GM18951 (cell line): ENCODE data around the gene PTPRM.

ENCODE experiments used
- POLR2A ChIP-seq: IDR thresholded peaks from 4 replicates; pipeline ENCODE4 v1.6.1; 2011; ENCODE audit warnings: mild to moderate bottlenecking; ENCODE audit not compliant: insufficient read length, insufficient read depth; ENCODE audit errors: extremely low read depth
- in situ Hi-C: fragments of 300-500 bp; cut with MboI; formaldehyde crosslinking; loops from one replicate; pipeline ENCODE4 v1.12.0; 2022; ENCODE audit warnings: low sequenced_read_pairs, mixed read lengths, inconsistent platforms; ENCODE audit not compliant: unreplicated experiment

Gene PTPRM

DNA sequence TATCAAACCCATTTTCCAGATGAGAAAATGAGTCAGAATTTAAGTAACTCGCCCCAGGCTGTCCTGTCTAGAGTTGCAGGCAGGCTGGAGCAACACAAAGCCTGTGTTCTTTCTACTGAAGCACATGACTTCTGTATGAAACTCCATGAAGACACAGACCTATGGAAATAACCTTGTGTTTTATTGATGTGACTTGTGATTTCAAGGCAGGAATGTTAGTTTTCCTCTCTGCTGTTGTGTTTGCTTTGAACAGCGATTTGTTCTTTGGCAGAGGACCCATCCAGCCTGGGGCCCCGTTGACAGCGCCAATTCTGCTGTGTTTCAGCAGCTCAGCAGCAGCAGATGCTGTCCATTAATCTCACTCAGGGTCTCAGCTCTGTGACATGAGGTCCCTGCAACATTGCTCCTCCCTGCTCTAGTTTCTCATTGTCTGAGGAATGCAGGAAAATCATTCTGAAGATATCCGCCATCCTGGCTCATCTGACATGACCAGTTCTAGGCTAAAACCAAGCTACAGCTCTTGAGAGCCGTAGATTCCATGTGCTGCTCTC lies 697.8 kb downstream of the PTPRM start:
- in situ Hi-C loops, result no loop called here
- TF ChIP-seq POLR2A, result no peak

GRCh38 chr18:8272254-8272653 lies 705.1 kb downstream of the PTPRM start:
- TF ChIP-seq POLR2A, result no peak

DNA sequence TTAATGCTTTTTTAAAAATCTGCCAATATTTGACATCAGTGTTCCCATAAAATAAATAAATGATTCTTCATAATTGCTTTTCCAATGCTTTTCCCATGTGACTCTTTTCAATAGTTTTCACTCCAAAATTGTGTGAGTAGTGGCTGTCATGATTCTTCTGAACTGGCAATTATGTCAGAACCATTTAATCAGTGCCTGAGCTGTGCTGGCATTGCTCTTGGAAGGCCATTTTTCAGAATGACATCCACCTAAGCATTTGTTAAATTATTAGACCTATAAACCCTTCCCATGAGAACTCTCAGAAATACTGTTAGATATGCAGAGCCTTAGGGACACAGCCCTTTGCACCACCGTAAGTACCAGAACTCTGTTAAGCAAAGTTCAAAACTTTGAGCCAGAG lies 707.3 kb downstream of the PTPRM start:
- in situ Hi-C loops, result no loop called here
- TF ChIP-seq POLR2A, result no peak

More at GRCh38 chr18:8272254-8272653, 705.1 kb downstream of the PTPRM start:
- in situ Hi-C loops, result no loop called here

DNA sequence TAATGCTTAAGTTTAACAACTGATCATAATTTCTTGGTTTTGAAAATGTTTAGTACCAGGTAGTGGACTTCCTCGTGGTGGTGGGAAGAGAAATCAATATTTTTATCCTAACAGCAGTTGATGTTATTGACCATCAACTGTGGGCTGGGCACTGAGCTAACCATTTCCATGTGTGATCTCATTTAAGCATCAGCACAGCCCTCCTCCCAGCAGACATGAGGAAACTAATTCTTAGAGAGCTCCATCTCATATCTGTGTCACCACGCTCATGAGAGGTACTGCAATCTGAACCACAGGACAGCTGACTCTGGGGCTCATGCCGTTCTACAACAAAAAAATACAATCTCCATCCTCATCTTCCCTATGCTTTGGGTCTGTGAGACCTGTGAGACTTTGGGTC lies 709.3 kb downstream of the PTPRM start:
- TF ChIP-seq POLR2A, result no peak
- in situ Hi-C loops, result no loop called here

DNA sequence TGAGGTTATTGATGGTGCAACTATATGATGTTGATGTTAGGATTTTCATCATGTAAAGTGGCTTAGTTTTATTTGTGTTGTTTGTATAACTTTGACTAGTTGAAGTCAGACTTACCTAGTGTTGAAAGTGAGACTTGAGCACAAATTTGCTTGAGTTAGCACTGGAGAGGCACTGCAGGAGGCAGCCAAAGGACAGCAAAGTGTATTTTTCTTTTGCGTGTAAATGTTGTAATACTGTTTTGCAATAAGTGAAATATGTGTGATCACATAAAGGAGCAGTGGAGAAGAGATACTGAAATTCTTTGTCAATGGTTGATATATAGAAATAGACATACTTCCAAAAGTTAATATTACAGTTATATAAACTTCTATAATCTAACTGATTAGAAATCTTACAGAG lies 710.2 kb downstream of the PTPRM start:
- no peak for TF ChIP-seq POLR2A
- in situ Hi-C loops, result no loop called here

- no peak for TF ChIP-seq POLR2A
- in situ Hi-C loops, result no loop called here
Measured at GRCh38 chr18:8279346-8279745, 712.2 kb downstream of the PTPRM start.

GRCh38 chr18:8279781-8280330 lies 712.7 kb downstream of the PTPRM start:
- in situ Hi-C loops, result no loop called here
- TF ChIP-seq POLR2A, result no peak

GRCh38 chr18:8283891-8284585 lies 716.9 kb downstream of the PTPRM start:
- in situ Hi-C loops, result no loop called here
- TF ChIP-seq POLR2A, result no peak

DNA sequence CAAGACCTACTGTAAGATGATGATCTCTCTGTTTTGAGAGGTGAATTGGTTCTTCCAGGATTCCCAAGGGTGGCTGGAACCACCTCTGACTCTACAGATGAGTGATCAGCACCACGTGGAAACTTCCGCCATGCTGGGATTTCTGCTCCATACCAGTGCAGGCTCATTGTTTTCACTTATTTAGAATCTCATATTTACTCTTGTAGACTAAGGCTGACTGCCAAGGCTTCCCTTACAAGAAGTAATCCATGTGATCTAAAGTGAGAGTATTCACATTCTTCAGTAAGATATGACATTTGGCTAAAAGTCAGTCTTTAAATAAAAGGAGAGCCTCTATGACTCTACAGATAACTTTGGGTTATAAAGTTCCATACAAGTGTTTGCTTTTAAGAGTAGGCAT lies 719.2 kb downstream of the PTPRM start:
- no peak for TF ChIP-seq POLR2A
- in situ Hi-C loops, result no loop called here

- TF ChIP-seq POLR2A, result no peak
Measured at GRCh38 chr18:8287196-8287885, 720.2 kb downstream of the PTPRM start.

GRCh38 chr18:8288472-8289195 lies 721.5 kb downstream of the PTPRM start:
- no peak for TF ChIP-seq POLR2A

More at GRCh38 chr18:8287196-8287885, 720.2 kb downstream of the PTPRM start:
- in situ Hi-C loops, result no loop called here

DNA sequence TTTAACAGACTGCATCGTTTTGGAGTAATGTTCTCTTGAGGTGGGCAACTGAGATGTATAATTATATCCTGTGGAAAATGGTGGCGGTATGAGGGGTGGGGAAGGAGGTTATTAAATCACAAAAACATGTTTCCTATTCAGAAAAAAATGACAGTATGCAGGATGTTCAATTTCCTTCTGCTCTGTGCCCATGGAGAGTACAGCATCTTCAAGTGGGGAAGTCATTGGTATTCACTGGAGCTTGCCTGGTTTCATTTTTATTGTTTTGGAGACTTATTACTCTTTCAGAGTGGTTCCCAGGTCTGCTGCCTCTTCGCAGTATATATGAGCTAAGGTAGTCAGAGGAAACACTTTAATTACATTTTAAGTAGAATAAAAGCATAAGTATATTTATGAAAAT lies 723.3 kb downstream of the PTPRM start:
- in situ Hi-C loops, result no loop called here
- no peak for TF ChIP-seq POLR2A

More at GRCh38 chr18:8288472-8289195, 721.5 kb downstream of the PTPRM start:
- in situ Hi-C loops, result no loop called here

DNA sequence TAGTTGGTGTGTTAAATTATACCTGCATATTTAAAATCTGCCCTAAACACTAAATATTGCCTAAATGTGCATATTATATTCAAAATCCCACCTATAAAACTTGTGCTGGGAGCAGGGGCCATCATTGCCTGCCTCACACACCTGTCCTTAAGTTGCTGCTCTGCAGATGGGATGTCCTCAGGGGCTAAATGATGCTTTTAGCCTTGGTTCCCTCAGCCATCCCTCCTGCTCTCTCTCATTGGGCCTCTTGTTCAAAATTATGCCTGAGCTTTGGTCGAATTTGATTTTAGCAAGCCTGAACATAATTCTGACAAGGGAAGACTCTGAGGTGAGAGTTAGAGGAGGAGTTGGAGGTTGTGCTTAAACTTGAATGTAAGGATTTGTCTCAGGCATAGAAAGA lies 723.8 kb downstream of the PTPRM start:
- TF ChIP-seq POLR2A, result no peak
- in situ Hi-C loops, result no loop called here
